ENCODE results near the gene SND1.

The SND1 gene

DNA sequence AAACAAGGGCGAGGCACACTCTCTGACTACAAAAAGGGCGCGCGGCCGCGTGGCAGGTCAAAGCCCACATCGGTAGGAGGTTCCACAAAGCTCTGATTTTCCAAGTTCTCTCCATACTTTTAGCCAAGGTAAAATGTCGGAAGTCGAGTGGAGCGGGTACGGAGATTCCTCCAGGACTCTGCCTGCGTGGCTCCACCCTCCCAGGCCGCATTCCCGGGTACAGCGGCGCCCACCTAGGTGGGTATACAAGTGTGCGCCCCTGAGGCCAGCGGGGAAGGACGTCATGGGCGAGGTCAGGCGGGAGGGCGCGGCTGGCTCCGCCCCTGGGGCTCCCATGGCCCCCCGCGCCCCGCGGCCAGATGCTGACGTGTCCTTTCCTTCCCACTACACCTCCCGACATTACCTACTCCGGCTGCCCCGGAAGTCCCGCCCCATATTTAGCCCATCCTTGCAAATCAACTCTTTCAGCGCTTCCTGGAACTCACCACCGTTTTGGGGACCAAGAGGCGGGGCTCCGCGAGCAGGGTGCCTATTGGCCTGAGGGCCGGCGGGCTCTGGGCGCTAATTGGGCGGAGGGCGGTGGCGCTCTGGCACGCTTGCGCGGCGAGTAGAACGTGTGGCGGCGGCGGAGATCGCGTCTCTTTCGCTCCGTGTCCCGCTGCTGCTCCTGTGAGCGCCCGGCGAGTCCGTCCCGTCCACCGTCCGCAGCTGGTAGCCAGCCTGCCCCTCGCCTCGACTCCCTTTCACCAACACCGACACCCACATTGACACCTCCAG is at the start of gene SND1:
Gene SND1 (plus strand): TSS at position 639 of the 777 bp plus-strand sequence. CDS start 180 bp downstream, outside the sequence.
- H3K27me3 ChIP-seq (ENCODE audit: control insufficient read depth in 2 of 2, insufficient read depth in 2 of 2, low read length in 2 of 2), result no peaks in the 10 kb centered on the region
- H3K4me1 ChIP-seq (ENCODE audit: control insufficient read depth in 2 of 2, insufficient read depth in 2 of 2, low read length in 2 of 2), result peaks cover 14 to 23% of the 10 kb centered on the region in 2 donors
- H3K9me3 ChIP-seq (ENCODE audit: control insufficient read depth in 2 of 2, low read length in 2 of 2), result no peaks in the 10 kb centered on the region
- H3K9ac ChIP-seq (ENCODE audit: low read depth in 1 of 2, low read length in 2 of 2), result peak within 1 kb of the TSS; percentile 93 to 95
- no peaks in the 10 kb centered on the region for H3K36me3 ChIP-seq (ENCODE audit: control insufficient read depth in 2 of 2, insufficient read depth in 2 of 2, low read length in 2 of 2)
- peak within 1 kb of the TSS; percentile 95 to 99 for H3K4me3 ChIP-seq (ENCODE audit: low read length in 2 of 2)
- peak within 1 kb of the TSS; percentile 94 for H3K27ac ChIP-seq (ENCODE audit: low read depth in 2 of 2, low read length in 2 of 2)

DNA sequence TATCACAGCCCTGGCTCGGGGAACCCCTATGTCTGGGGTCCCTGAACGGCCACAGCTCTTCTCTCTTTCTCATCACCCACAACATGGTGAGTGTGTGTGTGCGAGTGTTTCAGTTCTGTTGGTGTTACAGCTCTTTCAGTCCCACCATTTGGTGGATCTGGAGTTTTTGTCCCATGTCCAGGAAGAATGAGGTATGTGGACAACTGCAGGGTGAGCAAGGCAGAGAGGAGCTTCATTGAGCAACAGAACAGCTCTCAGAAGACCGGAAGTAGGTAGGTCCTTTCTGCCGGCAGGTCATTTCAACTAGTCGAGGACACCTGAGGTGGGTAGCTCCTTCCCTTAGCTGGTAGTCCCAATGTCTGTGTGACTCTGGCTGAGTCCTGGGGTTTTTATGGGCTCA is 43.5 kb upstream of the SND1 start:
- H3K27ac ChIP-seq (ENCODE audit: low read depth in 2 of 2, low read length in 2 of 2), result no peak overlapping the region
- no peaks in the 10 kb centered on the region for H3K27me3 ChIP-seq (ENCODE audit: control insufficient read depth in 2 of 2, insufficient read depth in 2 of 2, low read length in 2 of 2)
- no peak overlapping the region for H3K4me3 ChIP-seq (ENCODE audit: low read length in 2 of 2)
- no peak overlapping the region for H3K9ac ChIP-seq (ENCODE audit: low read depth in 1 of 2, low read length in 2 of 2)
- H3K9me3 ChIP-seq (ENCODE audit: control insufficient read depth in 2 of 2, low read length in 2 of 2), result no peaks in the 10 kb centered on the region
- H3K4me1 ChIP-seq (ENCODE audit: control insufficient read depth in 2 of 2, insufficient read depth in 2 of 2, low read length in 2 of 2), result no peaks in the 10 kb centered on the region
- no peaks in the 10 kb centered on the region for H3K36me3 ChIP-seq (ENCODE audit: control insufficient read depth in 2 of 2, insufficient read depth in 2 of 2, low read length in 2 of 2)

DNA sequence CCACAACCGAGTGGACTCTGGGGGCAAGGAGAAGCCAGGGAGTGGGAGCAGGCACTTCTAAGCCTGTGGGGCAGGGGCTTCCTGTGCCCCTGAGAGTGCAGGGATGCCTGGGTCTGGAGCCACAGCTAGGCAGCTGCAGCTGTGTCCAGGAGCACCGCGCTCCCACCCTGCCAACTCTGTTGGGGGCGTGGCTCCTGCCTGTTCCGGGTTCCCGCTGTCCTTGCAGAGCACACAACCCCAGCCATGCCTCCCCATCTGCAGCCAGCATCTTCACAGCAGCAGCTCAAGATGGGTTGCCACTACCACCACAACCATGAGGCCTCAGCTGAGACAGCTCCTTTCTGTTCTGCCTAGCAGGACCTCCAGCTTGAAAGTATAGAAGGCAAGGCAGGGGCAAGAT is 42.7 kb upstream of the SND1 start:
- H3K4me3 ChIP-seq (ENCODE audit: low read length in 2 of 2), result no peak overlapping the region
- H3K9ac ChIP-seq (ENCODE audit: low read depth in 1 of 2, low read length in 2 of 2), result no peak overlapping the region

DNA sequence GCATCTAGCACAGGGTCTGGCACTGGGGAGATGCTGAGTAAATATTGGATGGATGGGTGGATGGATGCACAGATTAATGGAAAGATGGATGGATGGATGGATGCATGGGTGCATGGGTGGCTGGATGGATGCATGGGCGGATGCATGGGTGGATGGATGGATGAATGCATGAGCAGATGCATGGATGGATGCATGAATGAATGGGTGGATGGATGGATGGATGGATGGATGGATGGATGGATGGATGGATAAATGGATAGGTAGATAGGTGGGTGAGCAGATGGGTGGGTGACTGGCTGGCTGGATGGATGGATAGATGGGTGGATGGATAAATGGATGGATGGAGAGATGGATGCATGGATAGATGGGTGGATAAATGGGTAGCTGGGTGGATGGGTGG is 39.7 kb upstream of the SND1 start:
- H3K9ac ChIP-seq (ENCODE audit: low read depth in 1 of 2, low read length in 2 of 2), result no peak overlapping the region
- H3K4me1 ChIP-seq (ENCODE audit: control insufficient read depth in 2 of 2, insufficient read depth in 2 of 2, low read length in 2 of 2), result no peaks in the 10 kb centered on the region
- H3K27me3 ChIP-seq (ENCODE audit: control insufficient read depth in 2 of 2, insufficient read depth in 2 of 2, low read length in 2 of 2), result peaks cover 0 to 9% of the 10 kb centered on the region in 2 donors
- no peak overlapping the region for H3K27ac ChIP-seq (ENCODE audit: low read depth in 2 of 2, low read length in 2 of 2)
- no peaks in the 10 kb centered on the region for H3K36me3 ChIP-seq (ENCODE audit: control insufficient read depth in 2 of 2, insufficient read depth in 2 of 2, low read length in 2 of 2)
- H3K9me3 ChIP-seq (ENCODE audit: control insufficient read depth in 2 of 2, low read length in 2 of 2), result no peaks in the 10 kb centered on the region
- H3K4me3 ChIP-seq (ENCODE audit: low read length in 2 of 2), result no peak overlapping the region

More for the DNA sequence above, 42.7 kb upstream of the SND1 start:
- Histone ChIP-seq H3K36me3 (ENCODE audit: control insufficient read depth in 2 of 2, insufficient read depth in 2 of 2, low read length in 2 of 2) (no peaks in the 10 kb centered on the region), H3K27me3 (ENCODE audit: control insufficient read depth in 2 of 2, insufficient read depth in 2 of 2, low read length in 2 of 2) (no peaks in the 10 kb centered on the region), H3K9me3 (ENCODE audit: control insufficient read depth in 2 of 2, low read length in 2 of 2) (no peaks in the 10 kb centered on the region), H3K27ac (ENCODE audit: low read depth in 2 of 2, low read length in 2 of 2) (no peak overlapping the region), H3K4me1 (ENCODE audit: control insufficient read depth in 2 of 2, insufficient read depth in 2 of 2, low read length in 2 of 2) (no peaks in the 10 kb centered on the region)

DNA sequence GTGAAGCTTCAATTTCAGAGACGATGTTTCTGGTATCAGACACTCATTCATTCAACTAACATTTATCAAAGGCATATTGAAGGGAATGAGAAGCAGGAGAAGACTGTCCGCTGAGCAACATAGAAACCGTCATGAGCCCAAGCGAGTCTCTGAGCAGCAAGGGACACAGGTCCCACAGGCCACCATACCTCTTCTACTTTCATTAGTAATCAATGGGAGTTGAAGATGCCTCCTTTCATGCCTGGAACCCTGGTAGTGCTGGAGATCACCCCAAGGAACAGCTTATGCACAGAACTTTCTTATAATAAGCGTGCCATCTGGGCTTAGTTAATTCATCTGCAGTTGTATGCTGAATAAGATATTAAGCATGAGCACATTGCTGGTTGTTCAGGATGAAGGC is 35.3 kb upstream of the SND1 start:
- H3K27ac ChIP-seq (ENCODE audit: low read depth in 2 of 2, low read length in 2 of 2), result no peak overlapping the region
- H3K9ac ChIP-seq (ENCODE audit: low read depth in 1 of 2, low read length in 2 of 2), result no peak overlapping the region
- H3K36me3 ChIP-seq (ENCODE audit: control insufficient read depth in 2 of 2, insufficient read depth in 2 of 2, low read length in 2 of 2), result no peaks in the 10 kb centered on the region
- no peak overlapping the region for H3K4me3 ChIP-seq (ENCODE audit: low read length in 2 of 2)
- H3K9me3 ChIP-seq (ENCODE audit: control insufficient read depth in 2 of 2, low read length in 2 of 2), result no peaks in the 10 kb centered on the region
- no peaks in the 10 kb centered on the region for H3K4me1 ChIP-seq (ENCODE audit: control insufficient read depth in 2 of 2, insufficient read depth in 2 of 2, low read length in 2 of 2)
- H3K27me3 ChIP-seq (ENCODE audit: control insufficient read depth in 2 of 2, insufficient read depth in 2 of 2, low read length in 2 of 2), result peaks cover 11 to 26% of the 10 kb centered on the region in 2 donors

DNA sequence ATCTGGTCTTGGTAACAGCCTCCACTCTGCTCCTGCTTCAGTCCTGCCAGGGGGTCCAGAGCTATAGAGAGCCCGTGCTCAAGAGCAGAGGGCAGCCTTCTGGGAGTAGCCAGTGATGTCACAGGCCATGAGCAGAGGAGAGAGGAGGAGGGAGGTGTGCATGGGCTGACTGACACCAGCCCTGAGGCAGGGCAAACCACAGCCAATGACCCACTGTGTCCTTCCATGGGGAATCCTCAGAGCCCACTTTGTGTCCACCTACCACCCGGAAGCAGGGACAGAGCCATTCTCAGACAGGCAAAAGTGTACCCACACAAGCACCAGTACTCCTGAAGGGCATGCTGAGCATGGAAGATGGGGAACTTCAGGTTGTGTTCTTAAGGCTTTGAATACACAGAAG is 34.0 kb upstream of the SND1 start, which contains the start of gene PAX4:
Gene PAX4 (minus strand): TSS at position 101 of the 400 bp plus-strand sequence. CDS start 2,214 bp downstream, outside the sequence.
- Histone ChIP-seq H3K27me3 (ENCODE audit: control insufficient read depth in 2 of 2, insufficient read depth in 2 of 2, low read length in 2 of 2) (peaks cover 11 to 26% of the 10 kb centered on the region in 2 donors), H3K36me3 (ENCODE audit: control insufficient read depth in 2 of 2, insufficient read depth in 2 of 2, low read length in 2 of 2) (no peaks in the 10 kb centered on the region), H3K4me1 (ENCODE audit: control insufficient read depth in 2 of 2, insufficient read depth in 2 of 2, low read length in 2 of 2) (no peaks in the 10 kb centered on the region), H3K9me3 (ENCODE audit: control insufficient read depth in 2 of 2, low read length in 2 of 2) (no peaks in the 10 kb centered on the region), H3K9ac (ENCODE audit: low read depth in 1 of 2, low read length in 2 of 2) (no peak within 1 kb of the TSS), H3K4me3 (ENCODE audit: low read length in 2 of 2) (no peak within 1 kb of the TSS), H3K27ac (ENCODE audit: low read depth in 2 of 2, low read length in 2 of 2) (no peak within 1 kb of the TSS)

DNA sequence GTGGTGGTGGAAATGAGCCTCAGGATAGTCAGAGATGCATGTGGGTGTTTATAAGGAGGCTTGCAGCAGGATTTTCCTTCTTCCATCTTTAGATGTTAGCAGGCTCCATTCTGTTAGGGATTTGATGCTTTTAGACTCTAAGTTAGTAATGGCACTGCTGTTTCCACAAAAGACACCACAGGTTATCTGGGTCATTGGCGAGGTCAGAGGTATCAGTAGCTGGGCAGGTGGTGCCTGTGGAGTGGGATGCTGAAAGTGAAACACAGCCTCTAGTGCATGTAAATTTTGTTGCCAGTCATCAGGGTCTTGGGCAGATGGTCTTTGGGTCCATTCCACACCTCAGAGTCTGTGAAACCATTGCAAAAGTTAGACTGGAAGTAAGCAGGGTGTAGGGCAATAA is 33.2 kb upstream of the SND1 start:
- Histone ChIP-seq H3K4me1 (ENCODE audit: control insufficient read depth in 2 of 2, insufficient read depth in 2 of 2, low read length in 2 of 2) (no peaks in the 10 kb centered on the region), H3K9me3 (ENCODE audit: control insufficient read depth in 2 of 2, low read length in 2 of 2) (no peaks in the 10 kb centered on the region), H3K27ac (ENCODE audit: low read depth in 2 of 2, low read length in 2 of 2) (no peak overlapping the region), H3K36me3 (ENCODE audit: control insufficient read depth in 2 of 2, insufficient read depth in 2 of 2, low read length in 2 of 2) (no peaks in the 10 kb centered on the region), H3K27me3 (ENCODE audit: control insufficient read depth in 2 of 2, insufficient read depth in 2 of 2, low read length in 2 of 2) (peaks cover 11 to 26% of the 10 kb centered on the region in 2 donors), H3K9ac (ENCODE audit: low read depth in 1 of 2, low read length in 2 of 2) (no peak overlapping the region), H3K4me3 (ENCODE audit: low read length in 2 of 2) (no peak overlapping the region)

DNA sequence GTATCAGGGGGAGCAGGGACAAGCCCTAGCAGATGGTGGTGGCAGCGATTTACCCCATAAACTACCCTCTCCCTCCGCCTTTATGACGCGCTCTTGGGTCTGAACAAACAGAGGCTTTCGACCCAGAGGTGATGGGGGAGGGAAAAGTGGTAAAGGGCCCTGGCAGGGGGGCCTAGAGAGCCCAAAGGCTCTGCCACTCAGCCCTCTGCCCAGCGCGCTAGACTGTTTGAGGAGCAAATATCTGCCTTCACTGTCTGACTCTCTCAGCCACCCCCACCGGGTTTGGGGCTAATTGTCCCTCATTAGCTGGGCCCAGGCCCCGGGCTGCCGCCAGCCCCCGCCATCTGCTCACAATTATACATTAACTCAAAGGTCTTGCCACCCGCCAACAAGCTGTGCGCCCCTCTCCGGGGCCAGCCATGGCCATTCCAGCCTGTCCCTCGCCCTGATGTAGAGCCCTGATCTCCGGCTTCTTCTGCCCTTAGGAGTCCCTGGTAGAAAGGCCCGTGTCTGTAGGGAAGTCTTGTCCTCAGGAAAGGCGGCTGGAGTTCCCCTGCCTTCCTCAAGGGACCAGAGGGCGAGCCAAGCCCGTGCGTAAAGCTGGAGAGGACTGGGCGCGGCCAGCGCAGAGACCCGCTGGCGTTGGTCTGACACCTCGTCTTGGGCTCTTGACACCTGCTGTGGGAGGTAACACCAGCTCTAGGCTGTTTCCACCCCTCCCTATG is 32.2 kb upstream of the SND1 start:
- no peaks in the 10 kb centered on the region for H3K4me1 ChIP-seq (ENCODE audit: control insufficient read depth in 2 of 2, insufficient read depth in 2 of 2, low read length in 2 of 2)
- no peak overlapping the region for H3K9ac ChIP-seq (ENCODE audit: low read depth in 1 of 2, low read length in 2 of 2)
- no peaks in the 10 kb centered on the region for H3K36me3 ChIP-seq (ENCODE audit: control insufficient read depth in 2 of 2, insufficient read depth in 2 of 2, low read length in 2 of 2)
- no peak overlapping the region for H3K4me3 ChIP-seq (ENCODE audit: low read length in 2 of 2)
- peaks cover 11 to 25% of the 10 kb centered on the region in 2 donors for H3K27me3 ChIP-seq (ENCODE audit: control insufficient read depth in 2 of 2, insufficient read depth in 2 of 2, low read length in 2 of 2)
- H3K27ac ChIP-seq (ENCODE audit: low read depth in 2 of 2, low read length in 2 of 2), result no peak overlapping the region
- no peaks in the 10 kb centered on the region for H3K9me3 ChIP-seq (ENCODE audit: control insufficient read depth in 2 of 2, low read length in 2 of 2)

DNA sequence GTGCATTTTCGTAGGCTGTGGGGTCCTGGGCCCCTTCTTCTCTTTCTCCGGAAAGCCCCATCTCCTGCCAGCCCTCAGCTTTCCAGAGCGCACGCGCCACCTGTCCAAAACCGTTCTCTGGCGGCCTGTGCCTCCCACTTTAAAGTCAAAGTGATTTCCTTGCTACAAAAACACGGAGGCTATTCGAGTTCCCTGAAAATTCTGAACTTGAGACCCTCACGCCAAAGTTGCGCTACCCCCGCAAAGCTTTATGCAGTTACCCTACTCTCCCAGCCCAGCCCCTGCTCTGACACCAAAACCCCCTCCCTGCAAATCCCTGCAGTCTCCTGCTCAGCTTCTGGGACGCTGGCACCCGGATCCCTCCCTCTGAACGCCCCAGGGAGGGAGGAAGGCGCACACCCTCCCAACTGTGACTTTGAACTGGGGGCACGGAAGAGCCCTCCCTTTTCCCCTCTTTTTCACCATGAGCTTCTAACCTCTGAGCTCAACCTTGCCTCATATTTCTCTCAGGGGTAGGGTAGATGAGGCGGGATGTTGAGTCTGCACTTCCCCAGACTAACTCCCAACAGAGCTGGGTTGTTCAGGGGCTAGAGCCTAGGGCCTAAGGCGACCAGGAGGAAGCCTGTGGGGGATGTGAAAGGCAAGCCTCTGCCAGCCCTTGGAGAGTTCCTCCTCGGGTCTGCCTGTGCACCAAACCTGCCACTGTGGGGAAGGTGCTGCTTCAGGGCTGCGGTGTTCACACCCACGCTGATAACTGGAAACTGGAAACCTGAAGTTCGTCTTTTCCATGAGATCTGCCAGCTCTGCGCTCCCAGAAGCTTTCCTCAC is 31.4 kb upstream of the SND1 start:
- H3K36me3 ChIP-seq (ENCODE audit: control insufficient read depth in 2 of 2, insufficient read depth in 2 of 2, low read length in 2 of 2), result no peaks in the 10 kb centered on the region
- no peak overlapping the region for H3K4me3 ChIP-seq (ENCODE audit: low read length in 2 of 2)
- H3K27me3 ChIP-seq (ENCODE audit: control insufficient read depth in 2 of 2, insufficient read depth in 2 of 2, low read length in 2 of 2), result peaks cover 11 to 18% of the 10 kb centered on the region in 2 donors
- no peaks in the 10 kb centered on the region for H3K9me3 ChIP-seq (ENCODE audit: control insufficient read depth in 2 of 2, low read length in 2 of 2)
- no peak overlapping the region for H3K9ac ChIP-seq (ENCODE audit: low read depth in 1 of 2, low read length in 2 of 2)
- no peak overlapping the region for H3K27ac ChIP-seq (ENCODE audit: low read depth in 2 of 2, low read length in 2 of 2)
- no peaks in the 10 kb centered on the region for H3K4me1 ChIP-seq (ENCODE audit: control insufficient read depth in 2 of 2, insufficient read depth in 2 of 2, low read length in 2 of 2)

Data from mucosa of rectum (tissue), 2 donors.